ENCODE results near the gene FRAS1.

DNA sequence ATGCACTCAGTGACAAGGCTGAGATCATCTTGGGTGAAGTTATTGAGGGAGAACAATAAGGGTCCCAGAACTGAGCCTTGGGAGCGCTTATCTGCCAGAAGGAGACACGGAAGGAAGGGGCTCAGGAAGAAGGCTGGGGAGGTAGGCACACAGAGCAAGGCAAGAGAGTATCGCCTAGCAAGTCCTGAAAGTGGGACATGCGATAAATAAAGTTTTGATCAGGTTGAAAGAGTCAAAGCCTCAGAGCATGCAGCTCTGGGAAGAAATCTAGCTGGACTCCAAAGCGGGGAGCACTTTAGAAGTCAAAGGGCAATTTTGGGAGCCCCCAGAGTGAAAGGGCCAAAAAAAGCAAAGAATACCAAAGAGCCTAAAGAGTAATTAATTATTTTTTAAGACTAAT is 476.7 kb downstream of the FRAS1 start:
- TF ChIP-seq, protein P1, sequence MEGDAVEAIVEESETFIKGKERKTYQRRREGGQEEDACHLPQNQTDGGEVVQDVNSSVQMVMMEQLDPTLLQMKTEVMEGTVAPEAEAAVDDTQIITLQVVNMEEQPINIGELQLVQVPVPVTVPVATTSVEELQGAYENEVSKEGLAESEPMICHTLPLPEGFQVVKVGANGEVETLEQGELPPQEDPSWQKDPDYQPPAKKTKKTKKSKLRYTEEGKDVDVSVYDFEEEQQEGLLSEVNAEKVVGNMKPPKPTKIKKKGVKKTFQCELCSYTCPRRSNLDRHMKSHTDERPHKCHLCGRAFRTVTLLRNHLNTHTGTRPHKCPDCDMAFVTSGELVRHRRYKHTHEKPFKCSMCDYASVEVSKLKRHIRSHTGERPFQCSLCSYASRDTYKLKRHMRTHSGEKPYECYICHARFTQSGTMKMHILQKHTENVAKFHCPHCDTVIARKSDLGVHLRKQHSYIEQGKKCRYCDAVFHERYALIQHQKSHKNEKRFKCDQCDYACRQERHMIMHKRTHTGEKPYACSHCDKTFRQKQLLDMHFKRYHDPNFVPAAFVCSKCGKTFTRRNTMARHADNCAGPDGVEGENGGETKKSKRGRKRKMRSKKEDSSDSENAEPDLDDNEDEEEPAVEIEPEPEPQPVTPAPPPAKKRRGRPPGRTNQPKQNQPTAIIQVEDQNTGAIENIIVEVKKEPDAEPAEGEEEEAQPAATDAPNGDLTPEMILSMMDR (IDR thresholded peaks at IDR 0.05) = no peak
- TF ChIP-seq POLR2A (IDR thresholded peaks at IDR 0.05) = no peak

All from vagina (tissue), 2 donors.